OCI-LY3 (cell line): ENCODE measurements around the gene COG5.

ENCODE experiments used
- CTCF ChIP-seq: fragments of 200-600, 300-600 bp; sonication (generic); IDR thresholded peaks from 2 replicates; pipeline ENCODE4 v1.5.1; 2014; ENCODE audit warnings: antibody characterized with exemption, low read length, low read depth
- EZH2phosphoT487 ChIP-seq: fragments of 200-600 bp; shearing (Covaris generic); IDR thresholded peaks from 2 replicates; pipeline ENCODE4 v1.6.1; 2018; ENCODE audit warnings: antibody characterized with exemption, mixed run types, low read depth

GRCh38 chr7:107432261-107432660 lies 131.5 kb downstream of the COG5 start:
- no peak for TF ChIP-seq CTCF
- TF ChIP-seq EZH2phosphoT487, result no peak
